Peyer's patch (tissue), 4 donors: ENCODE results near the gene WFS1.

Experiments used
- POLR2A ChIP-seq, 2 donors: fragments of 450-650 bp; IDR thresholded peaks; one replicate each; pipeline ENCODE4 v1.5.1; 2017; ENCODE audit warnings: antibody characterized with exemption in 2 of 2, mild to moderate bottlenecking in 2 of 2, moderate library complexity in 2 of 2
- TF ChIP-seq, protein P1 (sequence below), 6 experiments: fragments of 450-650 bp in 4 of 6; fragments of 200-600 bp in 2 of 6; sonication (generic) in 1 of 6; IDR thresholded peaks; one replicate each; pipeline ENCODE4 v1.5.1; 2017 to 2019; ENCODE audit warnings: antibody characterized with exemption in 6 of 6, mild to moderate bottlenecking in 3 of 6, moderate library complexity in 1 of 6

GRCh38 chr4:6302869-6303268 is 33.2 kb downstream of the WFS1 start:
- TF ChIP-seq, protein P1, sequence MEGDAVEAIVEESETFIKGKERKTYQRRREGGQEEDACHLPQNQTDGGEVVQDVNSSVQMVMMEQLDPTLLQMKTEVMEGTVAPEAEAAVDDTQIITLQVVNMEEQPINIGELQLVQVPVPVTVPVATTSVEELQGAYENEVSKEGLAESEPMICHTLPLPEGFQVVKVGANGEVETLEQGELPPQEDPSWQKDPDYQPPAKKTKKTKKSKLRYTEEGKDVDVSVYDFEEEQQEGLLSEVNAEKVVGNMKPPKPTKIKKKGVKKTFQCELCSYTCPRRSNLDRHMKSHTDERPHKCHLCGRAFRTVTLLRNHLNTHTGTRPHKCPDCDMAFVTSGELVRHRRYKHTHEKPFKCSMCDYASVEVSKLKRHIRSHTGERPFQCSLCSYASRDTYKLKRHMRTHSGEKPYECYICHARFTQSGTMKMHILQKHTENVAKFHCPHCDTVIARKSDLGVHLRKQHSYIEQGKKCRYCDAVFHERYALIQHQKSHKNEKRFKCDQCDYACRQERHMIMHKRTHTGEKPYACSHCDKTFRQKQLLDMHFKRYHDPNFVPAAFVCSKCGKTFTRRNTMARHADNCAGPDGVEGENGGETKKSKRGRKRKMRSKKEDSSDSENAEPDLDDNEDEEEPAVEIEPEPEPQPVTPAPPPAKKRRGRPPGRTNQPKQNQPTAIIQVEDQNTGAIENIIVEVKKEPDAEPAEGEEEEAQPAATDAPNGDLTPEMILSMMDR (IDR thresholded peaks at IDR 0.05) = no peak
- TF ChIP-seq POLR2A (IDR thresholded peaks at IDR 0.05) = no peak
